ENCODE results near the gene RPA4.

DNA sequence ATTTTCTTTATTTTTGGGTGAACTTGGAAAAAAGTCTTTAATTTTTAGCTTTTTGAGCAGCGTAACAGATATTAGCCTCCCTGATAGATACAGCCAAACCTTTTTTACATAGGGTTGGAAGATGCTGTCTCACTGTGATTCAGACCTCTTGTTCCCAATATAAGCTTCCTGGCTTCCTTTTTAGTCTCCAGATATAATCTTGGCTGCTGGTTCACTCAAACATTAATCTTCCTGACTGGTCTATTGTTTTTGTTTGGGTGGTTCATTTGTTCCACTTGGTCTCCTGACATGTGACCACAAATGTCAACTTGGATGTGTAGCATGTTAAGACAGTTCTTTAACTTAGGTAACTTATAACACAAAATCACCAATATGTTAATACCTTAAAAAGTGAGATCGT is 23.0 kb downstream of the RPA4 start:
- TF ChIP-seq ZNF274 (IDR thresholded peaks at IDR 0.05; ENCODE audit: low read depth, low read length) (no peak), SUZ12 (IDR thresholded peaks at IDR 0.05; ENCODE audit: extremely low read depth, insufficient read depth, insufficient read length) (no peak)

Data from NT2/D1 (cell line).